Liver (tissue), 3 donors: ENCODE results near the gene RASA3.

Source experiments
- EGR1 ChIP-seq, 2 donors: IDR thresholded peaks; 2 replicates each; pipeline ENCODE4 v1.6.1; 2016 to 2018; ENCODE audit warnings: antibody characterized with exemption in 2 of 2, low read depth in 2 of 2
- FOXA1 ChIP-seq: IDR thresholded peaks from 2 replicates; pipeline ENCODE4 v1.6.1; 2016; ENCODE audit warnings: antibody characterized with exemption
- GABPA ChIP-seq, 2 donors: IDR thresholded peaks in 1 of 2; conservative IDR thresholded peaks in 1 of 2; 2 replicates each; pipeline ENCODE4 v1.6.1; 2016; ENCODE audit warnings: antibody characterized with exemption in 2 of 2, mild to moderate bottlenecking in 1 of 2, moderate library complexity in 1 of 2
- NR2F2 ChIP-seq: IDR thresholded peaks from 2 replicates; pipeline ENCODE4 v1.6.1; 2016; ENCODE audit warnings: antibody characterized with exemption
- TAF1 ChIP-seq: conservative IDR thresholded peaks from 2 replicates; pipeline ENCODE4 v1.6.1; 2016; ENCODE audit warnings: antibody characterized with exemption, mild to moderate bottlenecking
- TF ChIP-seq, protein P1 (sequence below): fragments of 150-350 bp; IDR thresholded peaks from 2 replicates; pipeline ENCODE4 v1.5.1; 2017; ENCODE audit warnings: improper control_type of control experiment, low read depth, low read length; ENCODE audit not compliant: missing input control
- TF ChIP-seq, protein P2 (sequence below): IDR thresholded peaks from 2 replicates; pipeline ENCODE4 v1.6.1; 2016; ENCODE audit warnings: antibody characterized with exemption
- donor health status: healthy.
- donor health status: healthy.

DNA sequence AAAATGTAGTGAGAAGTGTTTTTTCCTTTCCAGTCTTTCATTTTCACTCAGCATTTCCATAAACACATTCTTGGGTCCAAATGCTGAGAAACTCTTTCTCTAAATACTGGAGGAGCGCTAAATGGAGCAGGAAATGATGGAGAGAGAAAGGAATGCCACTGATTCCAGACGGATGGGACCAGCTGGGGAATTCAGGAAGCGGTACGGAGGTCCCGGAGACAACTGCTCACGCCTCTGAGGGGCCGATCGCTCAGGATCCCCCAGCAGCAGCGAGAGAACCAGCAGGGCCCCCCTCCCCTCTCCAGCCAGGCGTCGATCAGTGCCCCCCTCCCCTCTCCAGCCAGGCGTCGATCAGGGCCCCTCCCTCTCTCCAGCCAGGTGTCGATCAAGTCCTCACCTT lies 13.2 kb downstream of the RASA3 start:
- TF ChIP-seq, protein P1, sequence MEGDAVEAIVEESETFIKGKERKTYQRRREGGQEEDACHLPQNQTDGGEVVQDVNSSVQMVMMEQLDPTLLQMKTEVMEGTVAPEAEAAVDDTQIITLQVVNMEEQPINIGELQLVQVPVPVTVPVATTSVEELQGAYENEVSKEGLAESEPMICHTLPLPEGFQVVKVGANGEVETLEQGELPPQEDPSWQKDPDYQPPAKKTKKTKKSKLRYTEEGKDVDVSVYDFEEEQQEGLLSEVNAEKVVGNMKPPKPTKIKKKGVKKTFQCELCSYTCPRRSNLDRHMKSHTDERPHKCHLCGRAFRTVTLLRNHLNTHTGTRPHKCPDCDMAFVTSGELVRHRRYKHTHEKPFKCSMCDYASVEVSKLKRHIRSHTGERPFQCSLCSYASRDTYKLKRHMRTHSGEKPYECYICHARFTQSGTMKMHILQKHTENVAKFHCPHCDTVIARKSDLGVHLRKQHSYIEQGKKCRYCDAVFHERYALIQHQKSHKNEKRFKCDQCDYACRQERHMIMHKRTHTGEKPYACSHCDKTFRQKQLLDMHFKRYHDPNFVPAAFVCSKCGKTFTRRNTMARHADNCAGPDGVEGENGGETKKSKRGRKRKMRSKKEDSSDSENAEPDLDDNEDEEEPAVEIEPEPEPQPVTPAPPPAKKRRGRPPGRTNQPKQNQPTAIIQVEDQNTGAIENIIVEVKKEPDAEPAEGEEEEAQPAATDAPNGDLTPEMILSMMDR, result no peak
- TF ChIP-seq, protein P2, sequence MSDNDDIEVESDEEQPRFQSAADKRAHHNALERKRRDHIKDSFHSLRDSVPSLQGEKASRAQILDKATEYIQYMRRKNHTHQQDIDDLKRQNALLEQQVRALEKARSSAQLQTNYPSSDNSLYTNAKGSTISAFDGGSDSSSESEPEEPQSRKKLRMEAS, result no peak
- TF ChIP-seq TAF1 (no peak), NR2F2 (no peak), EGR1 (IDR thresholded peaks at IDR 0.05; ENCODE audit: low read depth in 2 of 2) (no peak), GABPA (IDR thresholded peaks at IDR 0.05 in 1 of 2, conservative IDR thresholded peaks at IDR 0.05 in 1 of 2) (no peak), FOXA1 (no peak)
